ENCODE measurements around the gene GSTCD. TPM values are rescaled to one million over a fixed set of nuclear protein-coding genes. Genes with fewer than 3 reads are reported as not detected.
"Not testable (repeated sequence)": the region's sequence is repeated elsewhere in the genome, so short reads cannot be mapped to it uniquely, and the experiment has no call there.

GSTCD gene
- total and polyA plus RNA-seq, 2 of the 4 experiments (the other 2 are of a cell fraction): 5.2 to 20.3 TPM

GRCh38 chr4:105695832-105696231, 12.8 kb upstream of the GSTCD start:
- H4K8ac ChIP-seq (ENCODE audit: low read depth in 2 of 2, low read length in 2 of 2); H3K36me3 ChIP-seq (ENCODE audit: control insufficient read depth, insufficient read depth, low read length); H3K9me3 ChIP-seq (ENCODE audit: control insufficient read depth, insufficient read depth, low read length); H2BK20ac ChIP-seq (ENCODE audit: low read depth, low read length); H2BK120ac ChIP-seq (ENCODE audit: low read depth, low read length); H3K4me2 ChIP-seq (ENCODE audit: low read depth, low read length); H3K4ac ChIP-seq (ENCODE audit: low read depth, low read length); H4K5ac ChIP-seq (ENCODE audit: low read depth, low read length); H3K9ac ChIP-seq (ENCODE audit: low read depth, low read length); H2AK5ac ChIP-seq (ENCODE audit: low read depth, low read length); dilution Hi-C loops (cut with HindIII; ENCODE audit: low sequenced_read_pairs, unreplicated experiment); H2BK5ac ChIP-seq (ENCODE audit: low read depth, low read length, poor library complexity, severe bottlenecking); H3K79me1 ChIP-seq (ENCODE audit: low read depth in 1 of 2, low read length in 2 of 2); CTCF ChIA-PET; H3K27me3 ChIP-seq (ENCODE audit: control insufficient read depth, insufficient read depth, low read length); H3K18ac ChIP-seq (ENCODE audit: low read depth, low read length); H3K23ac ChIP-seq (ENCODE audit: low read depth, low read length); BruUV-seq (replicated peaks); ATAC-seq (ENCODE audit: low read depth); H3K14ac ChIP-seq (replicated peaks; ENCODE audit: low read depth, low read length); H4K20me1 ChIP-seq (ENCODE audit: insufficient read depth, low read length); H3K9me1 ChIP-seq (ENCODE audit: insufficient read depth, low read length); H3K4me3 ChIP-seq (ENCODE audit: insufficient read depth, low read depth, low read length); H3K27ac ChIP-seq (ENCODE audit: insufficient read depth, low read length); H4K91ac ChIP-seq (ENCODE audit: insufficient read depth, low read depth, low read length); H2AFZ ChIP-seq (replicated peaks; ENCODE audit: low read length, poor library complexity); H3K4me1 ChIP-seq (ENCODE audit: control insufficient read depth, insufficient read depth, low read length); in situ Hi-C loops (cut with MboI; ENCODE audit: low sequenced_read_pairs); DNase-seq; POLR2A ChIA-PET (ENCODE audit: unreplicated experiment); intact Hi-C loops (cut with micrococcal nuclease); H3K56ac ChIP-seq (ENCODE audit: extremely low read depth, insufficient read depth, low read length); H2BK15ac ChIP-seq (ENCODE audit: low read depth, low read length); H2AK9ac ChIP-seq (replicated peaks; ENCODE audit: low read depth, low read length, poor library complexity): not testable (repeated sequence)
- 100% methylated on average over 3 of the region's 8 CpGs; no CpG with 5 or more reads in 1 of the 2 experiments for WGBS, 2 experiments (ENCODE audit: extremely low coverage in 2 of 2, insufficient read length in 1 of 2)

Measured in IMR-90 (cell line).